CD4-positive, alpha-beta T cell (primary cell): Measurements from ENCODE around the gene PPIP5K2. TPM values are rescaled to one million over a fixed set of nuclear protein-coding genes. Genes with fewer than 3 reads are reported as not detected.

Experiments
- ATAC-seq: fragments of 200-7000 bp; cut with Tn5 transposase; one replicate; pipeline ENCODE4 v1.10.0; 2022; ENCODE audit warnings: mild to moderate bottlenecking; ENCODE audit not compliant: poor library complexity
- CTCF ChIA-PET: fragments of 350-600 bp; sonication (Branson Sonifier 250); formaldehyde crosslinking; loops from one replicate; lab custom pipeline; 2021; ENCODE audit warnings: antibody characterized with exemption, inconsistent platforms; lab: Charles Lee
- POLR2A ChIA-PET: fragments of 350-600 bp; sonication (Branson Sonifier 250); formaldehyde crosslinking; loops from one replicate; lab custom pipeline; 2021; ENCODE audit warnings: antibody characterized with exemption, inconsistent platforms; lab: Charles Lee
- DNase-seq, 14 experiments: peaks; one replicate each; pipeline ENCODE4 v3.0.0-alpha.2; 2013 to 2020; ENCODE audit warnings: mixed read lengths in 2 of 14
- H3K27ac ChIP-seq, 2 donors: one replicate each; pipeline versions ENCODE4 v1.5.1 to v1.7.0; 2013; ENCODE audit warnings: low read length in 2 of 2, low read depth in 1 of 2, mild to moderate bottlenecking in 1 of 2
- H3K27me3 ChIP-seq, 2 experiments: 1 replicate in 1 of 2; 2 replicates in 1 of 2; pipeline versions ENCODE4 v1.6.1 to v1.7.0; 2013; ENCODE audit warnings: low read length in 2 of 2, control low read depth in 1 of 2, mild to moderate bottlenecking in 1 of 2, moderate library complexity in 1 of 2; ENCODE audit not compliant: insufficient read depth in 2 of 2, control insufficient read depth in 1 of 2
- H3K36me3 ChIP-seq: one replicate; pipeline ENCODE4 v1.6.1; 2013; ENCODE audit warnings: low read length, control low read depth; ENCODE audit not compliant: insufficient read depth
- H3K4me1 ChIP-seq: one replicate; pipeline ENCODE4 v1.6.1; 2013; ENCODE audit warnings: low read length, control low read depth; ENCODE audit not compliant: insufficient read depth
- H3K4me3 ChIP-seq: one replicate; pipeline ENCODE4 v1.5.1; 2013; ENCODE audit warnings: mild to moderate bottlenecking, low read length, moderate library complexity
- H3K9me3 ChIP-seq, 2 experiments: 1 replicate in 1 of 2; 2 replicates in 1 of 2; pipeline versions ENCODE4 v1.6.1 to v1.7.0; 2013; ENCODE audit warnings: low read length in 2 of 2, mild to moderate bottlenecking in 2 of 2, control low read depth in 1 of 2, moderate library complexity in 1 of 2; ENCODE audit not compliant: control insufficient read depth in 1 of 2, insufficient read depth in 1 of 2
- H3K27ac Mint-ChIP-seq: one replicate; pipeline ENCODE4 v1.8.0; 2020; ENCODE audit warnings: mixed read lengths
- H3K27me3 Mint-ChIP-seq: one replicate; pipeline ENCODE4 v1.8.0; 2021; ENCODE audit warnings: mixed read lengths
- H3K36me3 Mint-ChIP-seq: one replicate; pipeline ENCODE4 v1.8.0; 2021; ENCODE audit warnings: low read depth, mixed read lengths
- H3K4me1 Mint-ChIP-seq: one replicate; pipeline ENCODE4 v1.8.0; 2021; ENCODE audit warnings: low read depth, mixed read lengths
- H3K4me3 Mint-ChIP-seq: one replicate; pipeline ENCODE4 v1.8.0; 2020; ENCODE audit warnings: mild to moderate bottlenecking, mixed read lengths
- H3K9me3 Mint-ChIP-seq: one replicate; pipeline ENCODE4 v1.8.0; 2020; ENCODE audit warnings: mixed read lengths
- CTCF ChIP-seq: fragments of 200-600 bp; IDR thresholded peaks from one replicate; pipeline ENCODE4 v1.8.0; 2022; ENCODE audit warnings: antibody characterized with exemption, mild to moderate bottlenecking
- intact Hi-C, 2 experiments: fragments of 100-400 bp; cut with DNase I in 1 of 2; cut with micrococcal nuclease in 1 of 2; formaldehyde crosslinking; loops; one replicate each; pipeline versions ENCODE4 v1.15.1 to v1.9.0; 2023 to 2025; cut with DNase I, micrococcal nuclease
- total RNA-seq, 174 experiments: library from RNA in 2 of 174; stranded (reverse) in 2 of 174; gene quantifications; one replicate each; pipeline ENCODE4 v1.2.3 and lab custom pipeline; 2021 to 2026

The PPIP5K2 gene
- total RNA-seq, 2 experiments from 2014 or later = 40.4 to 45.6 TPM

- H3K36me3 Mint-ChIP-seq = peaks cover 19% of the 10 kb centered on the region
- DNase-seq (peak in 3 of 14 experiments; percentile 7 to 44 (median 8)), ATAC-seq (no peak)
- peaks cover 30% of the 10 kb centered on the region for H3K4me1 Mint-ChIP-seq
- Histone ChIP-seq H3K4me3 (no peak overlapping the region), H3K27me3 (no peaks in the 10 kb centered on the region), H3K36me3 (no peaks in the 10 kb centered on the region), H3K9me3 (no peaks in the 10 kb centered on the region), H3K27ac (no peak overlapping the region), H3K4me1 (no peaks in the 10 kb centered on the region)
- no peaks in the 10 kb centered on the region for H3K9me3 Mint-ChIP-seq
- H3K4me3 Mint-ChIP-seq = no peak overlapping the region
- no peaks in the 10 kb centered on the region for H3K27me3 Mint-ChIP-seq
- intact Hi-C loops = no loop called here
- peak overlapping the region; percentile 11 for H3K27ac Mint-ChIP-seq
- POLR2A ChIA-PET = no interaction called here
- TF ChIP-seq CTCF = no peak
- CTCF ChIA-PET = no interaction called here
Measured at GRCh38 chr5:103211576-103212561, 91.8 kb downstream of the PPIP5K2 start.

- ChIA-PET CTCF (interaction anchor here (1.8 kb wide), 1 partner anchor 9 kb away, joined by 5 read pairs; no protein-coding TSS in a partner anchor), POLR2A (no interaction called here)
- no peaks in the 10 kb centered on the region for H3K9me3 ChIP-seq
- H3K4me3 ChIP-seq = no peak overlapping the region
- no peak overlapping the region for H3K27ac Mint-ChIP-seq
- H3K9me3 Mint-ChIP-seq = no peaks in the 10 kb centered on the region
- H3K27me3 Mint-ChIP-seq = no peaks in the 10 kb centered on the region
- ATAC-seq (no peak), DNase-seq (no peak)
- no peak overlapping the region for H3K4me3 Mint-ChIP-seq
- intact Hi-C loops = no loop called here
- peaks cover 6% of the 10 kb centered on the region for H3K36me3 Mint-ChIP-seq
- no peak overlapping the region for H3K27ac ChIP-seq
- no peaks in the 10 kb centered on the region for H3K36me3 ChIP-seq
- peaks cover 11% of the 10 kb centered on the region for H3K4me1 Mint-ChIP-seq
- no peaks in the 10 kb centered on the region for H3K4me1 ChIP-seq
- TF ChIP-seq CTCF = no peak
- H3K27me3 ChIP-seq = no peaks in the 10 kb centered on the region
Measured at GRCh38 chr5:103216137-103216536, 96.0 kb downstream of the PPIP5K2 start.

GRCh38 chr5:103216697-103217096 lies 96.6 kb downstream of the PPIP5K2 start:
- no peaks in the 10 kb centered on the region for H3K27me3 Mint-ChIP-seq
- Histone ChIP-seq H3K27ac (no peak overlapping the region), H3K36me3 (no peaks in the 10 kb centered on the region), H3K4me3 (no peak overlapping the region), H3K27me3 (no peaks in the 10 kb centered on the region), H3K9me3 (no peaks in the 10 kb centered on the region), H3K4me1 (no peaks in the 10 kb centered on the region)
- ChIA-PET POLR2A (no interaction called here), CTCF (interaction anchor here (1.1 to 1.8 kb wide), 2 partner anchors 8 to 15 kb away, joined by 3 to 5 read pairs; no protein-coding TSS in a partner anchor)
- H3K36me3 Mint-ChIP-seq = peaks cover 6% of the 10 kb centered on the region
- H3K4me1 Mint-ChIP-seq = peaks cover 6% of the 10 kb centered on the region
- DNase-seq = no peak
- H3K9me3 Mint-ChIP-seq = no peaks in the 10 kb centered on the region
- TF ChIP-seq CTCF = no peak
- no peak overlapping the region for H3K4me3 Mint-ChIP-seq
- intact Hi-C loops = no loop called here
- H3K27ac Mint-ChIP-seq = no peak overlapping the region
- ATAC-seq = no peak
